NOMO-1 treated with dmso at 0.1 percent for 144 hours (cell line): ENCODE data around the gene SRRM2.

Experiments used
- DNase-seq: peaks from one replicate; lab custom pipeline; 2025; ENCODE audit not compliant: unreplicated experiment; lab: John Stamatoyannopoulos, UW

Gene SRRM2

DNA sequence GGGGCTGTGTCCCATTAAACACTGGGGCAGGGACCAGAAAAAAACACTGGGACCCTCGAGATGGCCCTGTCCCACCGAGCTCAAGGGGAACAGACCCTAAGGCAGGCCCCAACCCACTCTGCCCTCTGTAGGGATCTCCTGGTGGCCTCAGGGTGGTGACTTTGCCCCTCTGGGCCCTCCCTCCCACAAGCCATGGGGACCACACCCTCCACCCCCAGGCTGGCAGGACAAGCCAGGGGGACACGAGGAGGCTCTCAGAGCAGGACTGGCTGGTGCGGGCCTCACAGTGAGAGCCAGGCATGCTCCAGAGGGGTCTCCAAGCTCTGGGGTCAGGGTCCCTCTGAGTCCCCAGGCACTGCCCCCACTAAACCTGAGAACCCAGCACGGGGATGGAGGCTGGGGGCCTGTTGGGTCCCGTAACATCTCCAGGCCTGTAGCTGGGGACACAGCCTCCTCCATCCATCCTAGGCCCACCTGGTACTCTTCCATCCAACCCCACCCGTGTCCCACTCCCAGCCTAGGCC lies 14.5 kb upstream of the SRRM2 start:
- DNase-seq = no peak

DNA sequence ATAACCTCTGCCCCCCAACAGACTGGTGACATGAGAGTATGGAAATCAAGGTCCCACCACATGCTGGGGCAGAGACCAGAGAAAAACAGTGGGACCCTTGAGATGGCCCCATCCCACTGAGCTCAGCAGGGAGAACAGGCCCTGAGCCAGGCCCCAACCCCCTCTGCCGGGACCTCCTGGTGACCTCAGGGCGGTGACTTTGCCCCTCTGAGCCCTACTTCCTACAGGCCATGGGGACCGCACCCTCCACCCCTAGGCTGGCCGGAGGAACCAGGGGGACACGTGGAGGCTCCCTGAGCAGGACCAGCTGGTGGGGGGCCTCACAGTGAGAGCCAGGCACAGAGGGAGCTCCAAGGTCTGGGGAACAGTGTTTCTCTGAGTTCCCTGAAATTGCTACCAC lies 13.8 kb upstream of the SRRM2 start:
- no peak for DNase-seq

DNA sequence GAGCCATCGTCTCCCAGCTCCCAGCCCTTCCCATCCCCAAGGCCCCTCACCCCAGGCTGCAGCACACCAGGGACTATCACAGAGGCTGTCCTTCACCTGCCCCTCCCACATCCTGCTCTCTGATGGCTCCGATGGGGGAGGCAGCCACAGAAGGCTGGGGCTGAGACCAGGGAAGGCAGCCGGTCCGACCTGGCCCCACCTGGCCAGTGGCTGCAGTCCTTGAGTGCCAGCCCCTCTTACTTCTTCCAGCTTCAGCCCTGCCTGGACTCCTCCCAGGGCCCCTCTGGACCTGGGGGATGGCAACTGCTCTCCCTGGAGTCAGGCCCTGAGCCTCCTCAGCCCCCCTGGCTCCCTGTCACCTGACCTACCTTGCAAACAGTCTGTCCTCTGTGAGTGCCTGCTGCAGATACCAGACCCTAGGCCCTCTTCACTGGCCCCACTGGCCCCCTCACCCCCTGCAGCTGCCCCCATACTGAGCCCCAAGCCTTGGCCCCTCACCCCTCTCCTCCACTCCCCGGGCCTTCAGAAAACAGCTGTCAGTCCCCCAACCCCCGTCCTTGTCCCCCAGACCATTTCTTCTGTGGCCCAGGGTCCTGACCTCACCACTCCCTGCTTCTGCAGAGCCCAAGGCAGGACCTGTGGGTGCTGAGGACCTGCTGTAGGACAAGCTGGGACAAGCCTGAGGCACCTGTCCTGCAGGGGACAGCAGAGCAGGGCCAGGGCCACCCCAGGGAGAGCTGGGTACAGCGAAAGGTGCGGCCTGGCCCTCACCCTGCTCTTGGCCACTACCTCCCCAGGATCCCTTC lies 12.6 kb upstream of the SRRM2 start:
- no peak for DNase-seq

DNA sequence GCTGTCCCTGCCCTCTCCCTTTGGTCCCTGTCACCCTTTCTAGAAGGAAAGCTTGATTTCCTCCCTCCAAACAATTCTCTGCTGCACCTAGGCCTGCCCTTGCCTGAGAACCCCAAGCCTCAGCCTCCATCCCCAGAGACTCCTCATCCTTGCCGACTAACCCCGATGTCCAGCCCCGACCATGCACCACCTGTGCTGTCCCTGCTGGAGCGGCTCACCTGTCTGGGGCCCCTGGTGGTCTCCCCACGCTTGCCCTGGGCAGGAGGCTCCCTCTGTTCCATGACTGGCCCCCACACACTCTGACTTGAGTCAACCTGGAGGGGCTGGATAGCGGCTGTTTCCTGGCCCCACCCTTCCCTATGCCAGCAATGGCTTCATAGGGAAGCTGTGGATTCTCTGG lies 12.0 kb upstream of the SRRM2 start:
- no peak for DNase-seq

DNA sequence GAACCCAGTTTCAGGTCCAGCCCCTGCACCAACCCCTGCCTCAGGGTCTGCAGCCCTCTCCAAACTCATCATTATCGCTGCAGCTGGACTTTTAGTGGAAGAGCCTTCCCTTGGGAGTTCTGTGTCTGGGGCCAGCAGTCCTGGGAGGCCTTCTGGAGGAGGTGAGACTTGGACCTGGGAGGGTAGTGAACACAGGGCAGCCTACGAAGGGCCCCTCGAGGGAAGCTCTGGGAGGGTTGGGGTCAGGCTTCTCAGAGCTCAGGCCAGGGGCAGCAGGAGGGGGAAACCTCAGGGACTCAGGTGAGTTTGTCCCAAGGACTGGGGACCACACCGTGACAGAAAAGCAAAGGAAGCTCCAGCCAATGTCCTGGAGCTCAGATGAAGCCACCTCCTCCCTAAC lies 11.3 kb upstream of the SRRM2 start:
- no peak for DNase-seq

DNA sequence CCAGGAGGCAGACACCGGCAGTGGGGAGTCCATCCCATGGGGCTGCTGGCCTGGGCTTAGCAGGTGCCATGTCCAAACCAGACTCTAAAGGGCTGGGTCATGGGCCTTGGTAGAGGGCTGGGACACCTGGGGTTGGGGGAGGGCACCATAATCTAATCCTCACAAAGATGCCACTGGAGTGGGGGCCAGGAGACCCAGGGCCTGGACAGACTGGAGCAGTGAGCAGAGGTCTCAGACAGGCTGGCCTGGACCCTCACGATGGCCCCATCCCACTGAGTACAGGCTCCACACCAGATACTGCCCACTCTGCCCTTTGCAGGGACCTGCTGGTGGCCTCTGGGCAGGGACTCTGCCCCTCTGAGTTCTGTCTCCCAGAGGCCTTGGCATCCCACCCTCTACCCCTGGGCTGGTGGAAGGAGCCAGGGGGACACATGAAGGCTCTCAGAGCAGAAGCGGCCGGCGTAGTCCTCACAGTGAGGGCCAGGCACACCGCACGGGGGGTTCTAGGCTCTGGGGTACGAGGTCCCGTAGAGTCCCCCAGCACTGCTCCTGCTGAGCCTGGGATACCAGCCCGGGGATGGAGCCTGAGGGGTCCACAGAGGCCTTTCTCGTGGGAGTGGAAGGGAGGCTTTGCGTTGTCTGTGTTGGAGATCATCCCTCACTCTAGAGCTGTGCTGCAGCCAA lies 10.0 kb upstream of the SRRM2 start:
- DNase-seq = no peak

DNA sequence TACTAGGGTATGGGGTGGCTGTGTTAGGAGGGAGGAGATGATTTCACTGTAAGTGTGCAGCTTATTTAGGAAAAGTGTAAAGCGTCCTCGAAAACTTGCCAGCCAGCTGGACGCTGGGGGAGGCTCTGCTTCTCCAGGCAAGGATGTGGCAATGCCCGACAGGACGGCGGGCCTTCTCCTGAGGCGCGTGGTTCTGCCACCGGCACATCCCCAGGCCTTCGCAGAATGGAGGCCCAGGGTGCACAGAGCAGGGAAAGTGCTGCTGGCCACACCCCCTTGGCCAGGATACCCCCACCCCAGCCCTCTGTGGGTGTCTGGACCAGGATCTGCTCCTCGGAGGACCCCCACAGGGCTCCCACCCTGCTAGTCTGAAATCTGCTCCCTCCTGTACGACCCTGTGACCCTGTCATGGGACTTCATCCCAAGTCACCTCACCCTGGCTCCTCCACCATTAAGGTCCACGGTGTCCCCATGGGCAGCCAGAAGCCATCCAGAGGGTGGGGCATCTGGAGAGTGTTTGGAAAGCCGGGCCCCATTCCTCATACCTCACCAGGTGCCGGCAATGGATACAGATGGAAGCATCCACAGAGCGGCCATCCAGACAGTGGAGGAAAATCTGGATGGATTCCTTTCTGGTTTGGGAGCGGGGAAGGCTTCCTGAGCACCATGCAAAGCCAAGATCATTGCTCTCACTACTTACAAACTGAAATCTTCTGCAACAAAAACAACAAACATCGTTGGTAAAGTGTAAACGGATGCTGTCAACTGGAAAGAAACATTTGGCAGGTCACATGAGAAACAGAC lies 9.2 kb upstream of the SRRM2 start:
- no peak for DNase-seq

DNA sequence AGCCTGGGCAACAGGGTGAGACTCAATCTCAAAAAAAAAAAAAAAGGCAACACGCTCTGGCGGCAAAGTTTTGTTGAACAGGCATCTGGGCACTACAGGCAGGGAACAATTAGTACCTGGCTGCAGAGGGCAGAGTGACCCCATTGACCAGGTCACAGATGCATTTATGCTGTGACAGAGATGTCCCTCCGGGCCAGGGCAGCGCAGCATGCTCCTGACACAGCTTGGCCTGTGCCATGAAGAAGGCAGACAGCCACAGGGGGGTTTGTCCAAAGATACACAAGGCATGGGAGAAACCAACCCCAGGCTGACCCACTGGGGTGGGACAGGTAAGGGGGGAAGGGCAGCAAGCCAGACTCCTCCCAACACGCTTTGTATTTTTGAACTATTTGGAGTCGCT lies 7.7 kb upstream of the SRRM2 start:
- DNase-seq = no peak

DNA sequence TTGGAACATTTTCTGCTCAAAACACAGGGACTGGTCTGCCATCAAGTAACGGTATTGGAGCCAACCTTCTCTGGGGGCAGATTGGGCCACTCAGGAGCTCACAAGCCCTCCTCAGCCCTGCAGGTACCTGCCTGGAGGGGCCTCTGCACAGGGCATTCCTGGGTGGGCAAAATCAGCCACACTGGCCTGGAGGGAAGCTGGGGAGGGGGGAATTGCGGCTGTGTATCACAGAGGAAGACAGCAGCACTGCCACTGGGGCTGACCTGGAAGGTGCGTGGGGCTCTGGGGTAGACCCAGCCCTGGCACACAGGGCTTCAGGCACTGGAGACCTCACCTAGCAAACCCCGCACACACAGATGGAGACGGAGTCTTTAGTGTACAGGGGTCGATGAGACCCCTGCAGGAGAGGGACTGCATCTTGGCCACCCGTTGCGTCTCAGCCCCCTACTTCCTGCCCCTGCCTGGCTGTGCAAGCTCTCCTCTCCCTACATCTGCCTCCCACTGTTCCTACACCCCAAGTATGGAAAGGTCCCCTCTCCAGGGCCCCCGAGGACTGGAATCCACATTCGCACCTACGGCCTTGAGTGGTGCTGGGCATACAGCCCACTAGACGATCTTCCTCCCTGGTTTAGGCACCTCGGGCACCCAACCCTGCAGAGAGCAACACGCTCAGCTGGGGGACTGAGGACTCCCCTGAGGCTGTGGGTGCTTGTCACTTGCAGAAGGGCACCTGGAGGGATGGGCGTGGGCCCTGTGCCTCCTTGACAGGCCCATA lies 7.1 kb upstream of the SRRM2 start:
- no peak for DNase-seq

DNA sequence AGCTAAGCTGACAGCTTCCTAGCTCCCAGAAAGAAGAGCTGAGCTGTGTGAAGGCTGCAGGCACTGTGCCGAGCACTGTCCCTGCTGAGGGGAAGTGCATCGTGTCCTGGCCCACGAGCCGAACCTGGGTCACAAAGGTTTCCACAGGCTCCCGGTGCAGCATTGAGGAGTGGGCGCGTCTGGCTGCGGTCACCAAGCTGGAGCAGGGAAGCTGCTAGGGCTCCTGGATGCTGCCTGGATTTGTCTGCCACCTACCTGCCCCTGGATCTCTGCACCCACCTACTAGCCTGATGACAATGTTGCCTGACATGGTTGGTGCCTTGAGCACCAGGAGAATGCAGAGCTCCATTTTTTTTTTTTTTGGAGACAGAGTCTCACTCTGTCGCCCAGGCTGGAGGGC lies 6.5 kb upstream of the SRRM2 start:
- DNase-seq = no peak

DNA sequence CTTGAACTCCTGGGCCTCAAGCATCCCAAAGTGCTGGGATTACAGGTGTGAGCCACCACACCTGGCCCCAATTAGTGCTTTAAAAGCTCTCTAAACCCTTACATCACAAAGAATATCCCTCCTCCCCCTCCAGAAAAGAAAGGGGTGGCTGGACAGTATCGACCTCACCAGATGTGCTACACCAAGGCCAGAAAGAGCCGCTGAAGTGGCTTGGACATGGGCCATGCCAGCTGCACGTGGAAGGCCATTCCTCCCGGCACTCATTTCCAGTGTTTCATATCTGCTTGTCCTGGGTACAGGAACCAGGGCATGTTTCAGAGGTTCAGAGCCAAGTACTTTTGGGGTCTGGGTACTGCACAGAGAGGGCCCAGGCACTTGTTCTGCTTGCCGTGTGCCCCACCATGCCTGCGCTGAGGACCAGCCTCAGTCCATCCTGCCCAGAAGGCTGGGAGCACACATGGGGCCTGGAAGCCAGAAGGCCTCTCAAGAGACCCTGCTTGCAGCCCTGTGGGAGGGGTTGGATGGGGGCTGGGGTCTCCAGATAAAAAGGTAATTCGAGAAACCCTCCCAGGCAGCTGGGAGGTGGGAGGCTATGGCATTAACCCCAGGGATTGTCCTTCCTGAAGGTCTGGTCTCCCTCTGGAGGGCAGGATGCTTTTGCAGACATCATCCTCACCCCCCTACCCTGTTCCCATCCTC lies 3.5 kb upstream of the SRRM2 start:
- no peak for DNase-seq

DNA sequence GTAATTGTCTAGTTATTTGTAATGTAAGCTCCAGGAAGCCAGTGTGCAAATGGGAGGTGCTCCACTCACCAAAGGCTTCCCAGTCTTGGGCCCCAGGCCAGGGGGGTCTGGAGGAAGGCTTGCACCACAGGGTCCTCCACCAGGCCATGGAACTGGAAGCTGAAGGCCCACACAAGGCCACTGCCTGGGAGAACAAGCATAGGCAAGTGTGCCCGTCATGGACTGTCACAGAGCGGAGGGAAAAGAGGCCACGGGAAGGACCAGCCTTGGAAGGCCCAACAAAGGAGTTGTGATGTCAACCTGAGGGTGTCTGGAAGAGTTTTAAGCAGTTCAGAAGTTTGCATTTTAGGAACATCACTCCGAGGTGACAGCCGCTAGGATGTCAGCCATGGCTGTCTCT lies 3.0 kb upstream of the SRRM2 start:
- DNase-seq = no peak

DNA sequence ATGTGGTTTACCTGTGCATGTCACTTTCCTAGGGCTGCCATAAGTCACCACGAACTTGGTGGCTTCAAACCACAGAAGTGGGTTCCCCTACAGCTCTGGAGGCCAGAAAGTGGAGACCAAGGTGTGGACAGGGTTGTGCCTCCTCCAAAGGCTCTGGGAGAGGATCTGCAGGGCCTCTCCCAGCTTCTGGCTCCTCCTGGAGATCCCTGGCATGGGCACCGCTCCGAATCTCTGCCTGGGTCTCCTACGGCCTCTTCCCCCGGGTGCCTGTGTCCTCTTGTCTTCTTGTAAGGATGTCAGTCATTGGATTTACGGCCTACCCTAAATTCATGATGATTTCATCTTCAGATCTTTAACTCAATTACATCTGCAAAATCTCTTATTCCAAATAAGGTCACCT lies 2.5 kb upstream of the SRRM2 start:
- no peak for DNase-seq

DNA sequence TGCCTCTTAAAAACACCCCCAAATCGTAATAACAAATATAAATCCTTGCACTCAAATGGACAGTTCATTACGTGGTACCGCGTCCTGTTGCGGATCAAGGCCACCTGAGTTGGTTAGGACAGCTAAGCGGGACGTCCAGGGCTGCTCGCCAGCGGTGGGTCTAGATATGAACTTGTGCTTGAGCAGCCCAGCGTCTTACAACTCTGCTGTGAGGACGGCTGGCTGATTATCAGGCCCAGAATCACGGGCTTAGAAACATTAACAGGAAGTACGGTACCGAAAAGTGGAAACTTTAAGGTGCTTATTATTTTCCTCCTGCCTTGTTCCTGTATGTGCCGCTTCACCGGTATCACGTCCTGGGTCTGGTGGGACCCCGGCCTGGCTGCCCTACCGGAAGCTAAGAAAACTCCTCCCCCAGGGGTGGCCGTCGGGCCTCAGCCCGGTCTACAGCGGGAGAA lies 832 bp upstream of the SRRM2 start:
- no peak for DNase-seq

DNA sequence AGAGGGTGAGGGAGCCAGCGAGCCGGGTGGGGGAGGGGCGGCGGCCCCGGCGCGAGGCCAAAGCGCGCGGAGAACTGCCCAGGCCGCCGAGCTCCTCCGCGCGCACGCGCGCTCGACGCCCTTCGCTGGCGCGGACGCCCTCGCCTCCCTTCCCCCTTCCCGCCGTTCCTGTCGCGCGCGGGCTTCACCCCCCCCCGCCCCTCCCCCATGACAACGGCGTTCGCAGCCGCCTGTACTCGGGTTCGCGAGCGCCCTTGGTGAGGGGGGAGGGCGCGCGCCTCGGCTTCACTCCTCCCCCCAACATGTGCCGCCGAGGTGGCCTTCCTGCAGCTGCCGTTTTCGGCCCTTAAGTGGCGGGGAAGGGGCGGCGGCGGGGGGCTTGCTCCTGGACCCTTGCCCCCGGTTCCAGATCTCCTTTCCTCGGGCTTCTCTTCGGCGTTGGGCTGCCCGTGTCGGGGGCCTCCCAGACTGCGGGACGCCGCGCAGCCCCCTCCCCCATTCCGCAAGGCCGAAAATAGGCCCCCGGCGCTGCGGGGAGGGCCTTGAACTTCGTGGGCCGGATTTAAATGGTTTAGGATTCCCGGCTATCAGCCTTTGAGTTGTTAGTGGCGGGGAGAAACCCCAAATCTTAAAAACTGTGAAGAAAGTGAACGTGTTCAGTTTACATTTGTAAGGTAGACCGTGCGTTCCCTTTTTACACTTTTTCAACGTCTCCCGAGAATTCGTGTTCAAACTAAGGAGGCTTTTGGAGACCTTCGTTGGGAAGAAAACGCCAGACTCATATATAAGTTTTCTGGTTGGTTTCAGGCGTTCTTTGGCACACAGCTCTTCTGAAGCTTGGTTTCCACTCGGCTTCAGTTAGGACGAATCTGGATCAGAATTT lies 653 bp downstream of the SRRM2 start:
- peak; percentile 43 for DNase-seq

DNA sequence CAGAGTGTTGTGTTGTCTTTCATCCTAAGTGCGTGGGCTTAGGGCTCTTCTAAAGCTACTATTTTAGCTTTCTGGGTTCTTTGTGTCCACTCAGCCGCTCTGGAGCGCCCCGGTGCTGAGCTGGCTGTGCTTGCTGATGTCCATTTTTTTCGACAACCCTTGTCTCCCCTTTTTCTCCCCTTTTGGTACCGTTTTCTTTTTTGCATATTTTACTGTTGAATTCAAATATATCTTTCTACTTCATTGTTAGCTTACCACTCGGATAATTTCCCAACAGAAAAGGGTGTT lies 1.2 kb downstream of the SRRM2 start:
- DNase-seq = no peak

DNA sequence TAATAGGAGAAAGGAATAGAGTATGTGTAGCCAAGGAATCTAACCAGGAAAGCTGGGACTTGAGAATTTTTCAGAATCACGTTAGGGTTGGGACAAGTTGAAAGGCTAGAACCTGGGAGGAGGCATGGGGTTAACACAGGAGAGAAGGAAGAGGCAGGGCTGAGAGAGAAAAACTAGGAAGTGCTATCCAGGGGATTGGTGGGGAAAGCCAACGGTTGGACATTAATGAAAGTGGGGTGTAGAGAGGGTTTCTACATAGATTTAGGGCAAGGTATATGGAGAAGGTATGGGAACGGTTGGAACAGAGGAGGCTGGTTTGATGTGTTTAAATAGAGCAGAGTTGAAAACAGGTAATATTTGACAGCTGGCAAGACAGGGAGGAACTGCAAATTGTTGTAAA lies 2.7 kb downstream of the SRRM2 start:
- DNase-seq = no peak

DNA sequence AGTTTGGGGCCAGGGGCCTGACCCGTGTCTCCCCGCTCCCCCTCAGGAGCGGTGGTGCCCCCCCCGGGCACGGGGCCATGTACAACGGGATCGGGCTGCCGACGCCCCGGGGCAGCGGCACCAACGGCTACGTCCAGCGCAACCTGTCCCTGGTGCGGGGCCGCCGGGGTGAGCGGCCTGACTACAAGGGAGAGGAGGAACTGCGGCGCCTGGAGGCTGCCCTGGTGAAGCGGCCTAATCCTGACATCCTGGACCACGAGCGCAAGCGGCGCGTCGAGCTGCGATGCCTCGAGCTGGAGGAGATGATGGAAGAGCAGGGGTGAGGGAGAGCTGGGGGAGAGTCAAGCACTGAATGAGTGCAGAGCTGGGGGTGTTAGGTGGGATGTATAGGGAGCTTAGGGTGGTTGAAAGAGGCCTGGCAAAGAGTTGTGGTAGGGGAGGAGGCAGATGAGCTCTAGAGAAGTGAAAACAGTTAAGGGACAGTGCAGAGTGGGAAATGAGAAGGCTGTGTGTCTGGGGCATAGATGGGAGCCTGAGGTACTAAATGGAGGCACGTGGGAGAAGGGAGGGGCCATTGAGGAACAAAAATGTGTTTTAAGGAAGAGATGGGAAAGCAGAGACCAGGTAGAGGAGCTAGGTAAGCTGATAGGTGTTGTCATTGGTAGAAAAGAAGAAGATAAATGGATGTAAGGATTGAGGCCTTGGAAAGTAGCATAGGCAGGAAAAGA lies 4.0 kb downstream of the SRRM2 start:
- no peak for DNase-seq

DNA sequence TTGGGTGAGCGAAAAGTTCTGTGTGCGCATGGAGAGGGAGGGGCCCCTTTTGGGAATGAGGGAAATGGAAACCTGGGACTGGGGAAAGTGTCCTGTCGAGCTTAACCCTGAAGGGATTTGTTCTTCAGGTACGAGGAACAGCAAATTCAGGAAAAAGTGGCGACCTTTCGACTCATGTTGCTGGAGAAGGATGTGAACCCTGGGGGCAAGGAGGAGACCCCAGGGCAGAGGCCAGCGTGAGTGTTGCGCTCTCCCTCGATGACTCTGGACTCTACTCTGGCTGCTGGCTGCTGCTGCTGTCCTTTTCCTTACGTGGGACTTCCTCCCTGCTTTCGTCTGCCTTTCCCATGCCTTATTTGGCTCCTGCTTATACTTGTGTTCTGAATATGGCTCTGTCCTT lies 4.9 kb downstream of the SRRM2 start:
- DNase-seq = no peak
